HG02623 (cell line): ENCODE data around the gene MKNK1.

ENCODE experiments used
- ATAC-seq: cut with Tn5 transposase; IDR thresholded peaks from one replicate; pipeline ENCODE4 v1.9.1; 2021; ENCODE audit warnings: moderate library complexity; ENCODE audit not compliant: unreplicated experiment

MKNK1 gene

GRCh38 chr1:46619656-46620258, 15.7 kb upstream of the MKNK1 start:
- ATAC-seq = no peak

- ATAC-seq = no peak
Observed at GRCh38 chr1:46618754-46619415, 14.8 kb upstream of the MKNK1 start.

DNA sequence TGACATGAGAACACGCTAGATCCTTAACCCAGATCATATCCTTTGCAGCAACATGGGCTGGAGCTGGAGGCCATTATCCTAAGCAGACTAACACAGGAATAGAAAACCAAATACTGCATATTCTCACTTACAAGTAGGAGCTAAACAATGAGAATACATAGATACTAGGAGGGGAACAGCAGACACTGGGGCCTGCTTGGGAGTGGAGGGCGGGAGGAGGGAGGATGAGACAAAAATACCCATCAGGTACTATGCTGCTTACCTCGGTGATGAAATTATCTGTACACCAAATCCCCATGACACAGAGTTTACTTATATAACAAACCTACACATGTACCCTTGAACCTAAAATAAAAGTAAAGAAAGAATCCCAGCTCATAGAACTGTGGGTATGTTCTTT, 13.8 kb upstream of the MKNK1 start:
- no peak for ATAC-seq

- ATAC-seq = no peak
Observed at GRCh38 chr1:46617108-46617800, 13.2 kb upstream of the MKNK1 start.

DNA sequence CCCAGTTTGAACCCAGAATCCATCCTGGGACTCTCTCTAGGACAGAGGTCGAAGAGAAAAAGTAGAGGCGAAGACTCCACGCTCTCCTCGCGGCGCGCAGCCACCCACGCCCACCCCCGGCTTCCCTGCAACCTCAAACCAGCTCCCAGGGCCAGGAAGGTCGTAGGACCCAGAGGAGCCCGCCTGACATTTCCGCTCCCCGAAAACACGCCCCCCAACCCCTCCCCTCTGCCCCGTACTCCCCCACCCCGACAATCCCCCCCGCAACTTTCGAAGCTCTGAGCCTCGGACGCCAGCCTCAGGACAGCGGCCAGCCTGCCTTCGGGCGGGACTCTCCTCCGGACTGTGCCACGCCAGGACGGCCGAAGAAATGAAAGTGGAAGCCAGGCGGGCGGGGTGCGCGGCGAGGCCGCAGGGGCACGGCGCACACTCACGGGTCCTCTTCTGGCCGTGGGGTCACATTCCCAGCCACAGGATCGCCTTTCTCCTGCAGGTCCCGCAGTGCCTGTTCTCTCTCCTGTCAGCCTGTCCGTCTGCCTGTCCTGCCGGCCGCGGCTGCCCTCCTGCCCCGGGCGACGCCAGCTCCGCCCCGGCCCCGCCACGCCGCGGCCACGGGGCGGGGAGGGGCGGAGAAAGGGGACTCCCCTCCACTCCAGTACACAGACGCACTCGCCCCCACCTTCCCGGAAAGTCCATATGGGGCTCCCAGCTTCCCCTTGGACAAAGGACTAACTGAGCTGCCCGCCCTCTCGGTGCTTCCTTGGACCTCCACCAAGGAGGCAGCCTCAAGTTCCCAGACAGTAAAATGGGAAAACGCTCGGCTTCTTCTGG, 12.4 kb upstream of the MKNK1 start, which contains the start of gene MOB3C:
TSS of gene MOB3C (minus strand) at position 535 of the 831 bp plus-strand sequence. CDS start 3,490 bp downstream, outside the sequence.
- peak; percentile 65 for ATAC-seq

GRCh38 chr1:46615735-46616134, 11.7 kb upstream of the MKNK1 start:
- no peak for ATAC-seq

GRCh38 chr1:46615088-46615487, 11.0 kb upstream of the MKNK1 start:
- no peak for ATAC-seq

GRCh38 chr1:46614604-46614984, 10.5 kb upstream of the MKNK1 start:
- no peak for ATAC-seq

- peak; percentile 42 for ATAC-seq
Observed at GRCh38 chr1:46613661-46614603, 9.9 kb upstream of the MKNK1 start.

GRCh38 chr1:46612937-46613660, 9.0 kb upstream of the MKNK1 start:
- no peak for ATAC-seq

DNA sequence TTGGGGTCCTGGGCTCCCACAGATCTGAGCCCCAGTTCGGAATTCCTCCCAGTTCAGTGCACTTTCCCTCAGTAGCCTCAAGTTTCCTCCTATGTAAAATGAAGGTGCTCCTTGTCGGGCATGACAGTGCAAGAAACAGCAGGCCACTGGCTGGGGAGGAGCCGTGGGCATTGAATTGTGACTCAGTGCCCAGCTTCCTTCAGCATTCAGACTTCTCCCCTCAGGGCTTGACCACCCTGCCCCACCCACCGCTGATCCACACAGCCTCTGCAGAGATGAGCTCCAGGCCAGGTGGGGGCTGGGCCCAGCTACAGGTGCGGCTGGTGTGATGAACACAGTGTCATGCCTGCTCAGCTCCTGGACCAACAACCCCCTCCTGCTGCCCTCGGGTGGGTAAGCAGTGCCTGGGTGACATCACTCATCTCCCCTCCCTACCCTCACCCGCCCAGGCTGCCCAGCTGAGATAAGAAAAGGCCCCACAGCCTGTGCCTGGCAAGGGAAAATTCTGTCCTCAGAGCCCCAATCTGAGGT, 7.7 kb upstream of the MKNK1 start:
- ATAC-seq = no peak

DNA sequence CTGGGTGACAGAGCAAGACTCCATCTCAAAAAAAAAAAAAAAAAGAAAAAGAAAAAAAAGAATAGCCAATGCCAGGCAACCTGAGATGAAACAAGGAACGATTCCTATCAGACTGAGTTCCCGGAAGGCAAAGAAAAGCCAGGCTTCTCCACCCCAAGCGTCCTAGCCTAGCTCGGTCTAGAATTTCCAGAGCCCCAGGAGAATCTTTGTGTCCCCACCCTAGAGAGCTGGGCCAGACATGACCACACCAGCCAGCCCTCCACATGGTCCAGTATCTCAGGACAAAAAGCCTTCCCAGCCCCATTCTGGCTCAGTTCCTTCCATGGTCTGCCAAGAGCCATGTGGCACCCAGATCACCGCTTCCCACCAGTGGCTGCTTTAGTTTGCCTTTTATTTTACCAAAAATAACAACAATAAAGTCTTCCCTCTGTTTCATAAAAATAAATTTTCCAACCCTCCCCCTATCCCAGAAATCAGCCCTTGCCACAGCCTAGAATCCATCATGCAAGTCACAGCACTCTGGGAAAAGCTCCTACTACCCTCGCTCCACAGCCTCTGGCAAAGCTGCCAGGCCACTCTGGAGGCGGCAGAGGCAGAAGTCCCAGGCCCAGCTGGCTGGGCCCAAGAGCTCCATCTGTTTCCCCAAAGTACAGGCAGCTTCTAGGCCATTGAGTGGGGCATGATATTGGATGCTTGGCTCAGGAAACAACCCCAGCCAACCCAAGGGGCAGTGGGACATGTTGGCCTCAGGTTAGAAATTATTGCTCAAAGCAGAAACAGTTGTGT, 3.5 kb upstream of the MKNK1 start:
- ATAC-seq = no peak

DNA sequence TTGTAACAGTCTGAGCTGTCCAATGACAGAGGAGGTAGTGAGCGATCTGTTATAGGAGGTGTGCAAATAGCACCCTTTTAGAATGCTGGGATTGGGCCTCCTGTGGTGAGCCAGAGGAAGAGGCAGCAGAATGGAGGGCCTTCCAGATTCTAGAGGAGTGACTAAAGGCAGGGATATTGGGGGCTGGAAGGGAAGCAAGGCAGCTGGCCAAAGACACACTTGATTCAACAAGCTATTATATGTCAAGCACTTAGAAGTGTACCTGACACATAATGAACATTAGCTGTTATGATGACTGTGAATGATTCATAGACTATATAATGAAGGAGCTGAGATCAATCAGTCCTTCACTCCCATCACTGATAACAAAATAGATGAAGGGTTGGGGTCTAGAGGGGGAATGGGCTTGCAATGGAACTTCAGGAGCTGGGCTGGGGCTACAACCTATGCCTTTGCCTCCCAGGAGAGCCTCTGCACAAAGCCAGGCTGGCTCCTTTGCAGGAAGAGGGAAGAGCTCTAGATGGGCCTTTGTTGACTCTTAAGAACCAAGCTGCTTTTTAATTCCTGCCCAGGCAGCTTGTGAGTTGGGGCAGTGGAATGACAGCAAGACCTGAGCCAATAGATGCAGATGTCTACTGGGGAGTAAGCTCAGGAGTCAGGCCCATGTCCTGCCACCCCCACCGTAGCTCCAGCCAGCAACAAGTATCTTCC, 2.3 kb upstream of the MKNK1 start:
- no peak for ATAC-seq

DNA sequence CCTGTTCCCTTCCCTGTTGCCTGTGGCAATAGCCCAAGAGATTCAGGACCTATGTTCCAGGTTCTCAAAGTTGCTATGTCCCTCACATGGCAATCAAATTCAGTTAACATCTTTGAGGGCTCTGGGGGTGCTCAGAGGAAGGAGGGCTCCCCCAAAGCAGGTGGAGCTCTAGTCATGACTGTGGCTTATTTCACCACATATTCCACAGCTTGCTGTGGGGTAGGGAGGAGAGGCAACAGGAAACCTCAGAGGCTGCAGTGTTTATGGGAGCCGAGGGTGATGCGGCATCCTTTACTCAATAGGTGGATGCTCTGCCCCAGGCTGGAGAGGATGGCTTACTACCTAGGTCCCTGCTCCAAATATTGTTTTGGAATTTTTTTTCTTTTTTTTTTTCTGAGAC, 1.2 kb upstream of the MKNK1 start:
- no peak for ATAC-seq

GRCh38 chr1:46603481-46603857, 599 bp downstream of the MKNK1 start:
- no peak for ATAC-seq

DNA sequence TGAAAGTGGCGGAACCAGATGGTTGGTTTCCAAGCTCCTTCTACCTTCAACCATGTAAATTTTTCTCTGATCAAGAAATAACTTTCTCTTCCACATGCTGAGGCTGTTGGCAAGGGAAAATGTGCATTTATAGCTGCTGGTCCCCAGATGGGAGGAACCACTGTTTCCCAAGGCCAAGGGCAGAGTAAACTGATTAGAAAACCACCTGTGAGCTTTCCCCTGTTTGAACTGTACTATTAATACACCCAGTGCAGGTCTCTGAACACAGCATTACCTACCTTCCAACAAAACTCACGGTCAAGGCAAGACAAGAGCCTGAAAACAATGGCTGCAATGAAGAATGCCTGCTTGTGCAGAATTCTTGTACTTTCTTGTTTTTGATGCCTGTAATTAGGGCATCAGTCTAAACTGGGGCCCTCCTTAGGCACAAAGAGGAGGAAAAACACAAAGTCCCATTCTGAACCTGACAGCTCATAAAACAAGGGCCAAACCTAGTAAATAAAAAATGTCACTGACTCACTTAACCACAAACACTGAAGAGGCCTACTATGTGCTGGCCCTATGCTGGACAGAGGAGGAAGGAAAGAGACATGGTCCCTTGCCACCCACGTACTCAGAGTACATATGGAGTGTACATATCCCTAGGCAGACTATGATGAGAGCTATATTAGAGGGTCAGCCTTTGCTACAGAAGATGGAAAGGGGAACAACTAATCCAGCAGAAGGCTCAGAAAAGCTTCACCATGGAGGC, 2.6 kb downstream of the MKNK1 start:
- no peak for ATAC-seq
